NCI-H524 treated with DMSO at 0.1 percent for 48 hours (cell line): ENCODE results near the gene CDH16.
"Not testable (repeated sequence)": the region's sequence is repeated elsewhere in the genome, so short reads cannot be mapped to it uniquely, and the experiment has no call there.

Experiments
- DNase-seq: peaks from one replicate; lab custom pipeline; 2025; lab: John Stamatoyannopoulos, UW

Gene CDH16

DNA sequence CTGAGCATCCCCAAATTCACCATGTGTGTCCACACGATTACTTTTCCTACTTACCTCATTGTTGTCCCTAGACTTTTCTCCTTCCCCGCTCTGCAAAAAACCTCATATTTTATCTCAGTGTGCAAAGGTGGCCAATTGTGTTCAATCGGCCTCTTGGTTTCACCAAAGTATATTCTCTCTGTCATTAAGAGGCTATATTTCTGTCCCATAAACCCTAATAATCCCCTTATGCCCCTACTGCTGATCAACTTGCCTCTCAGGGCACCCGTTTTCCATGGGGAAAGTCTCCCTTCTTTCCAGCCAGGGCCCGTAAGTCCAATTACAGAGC lies 28.3 kb upstream of the CDH16 start:
- no peak for DNase-seq

DNA sequence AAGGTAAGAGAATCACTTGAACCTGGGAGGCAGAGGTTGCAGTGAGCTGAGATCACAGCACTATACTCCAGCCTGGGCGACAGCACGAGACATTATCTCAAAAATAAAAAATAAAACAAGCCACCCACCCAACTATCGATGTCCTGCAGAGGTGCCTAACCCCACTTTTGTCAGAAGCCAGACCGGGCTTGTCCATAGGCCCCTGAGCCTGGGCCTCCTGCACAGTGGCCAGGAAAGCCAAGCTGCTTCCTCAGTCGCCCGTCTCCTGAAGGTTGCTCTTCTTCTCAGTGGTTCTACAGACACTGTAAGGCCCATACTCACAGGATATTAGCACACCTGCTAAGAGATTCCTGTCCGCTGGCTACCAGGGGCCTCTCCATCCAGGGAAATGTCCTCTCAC lies 27.9 kb upstream of the CDH16 start:
- DNase-seq = no peak

DNA sequence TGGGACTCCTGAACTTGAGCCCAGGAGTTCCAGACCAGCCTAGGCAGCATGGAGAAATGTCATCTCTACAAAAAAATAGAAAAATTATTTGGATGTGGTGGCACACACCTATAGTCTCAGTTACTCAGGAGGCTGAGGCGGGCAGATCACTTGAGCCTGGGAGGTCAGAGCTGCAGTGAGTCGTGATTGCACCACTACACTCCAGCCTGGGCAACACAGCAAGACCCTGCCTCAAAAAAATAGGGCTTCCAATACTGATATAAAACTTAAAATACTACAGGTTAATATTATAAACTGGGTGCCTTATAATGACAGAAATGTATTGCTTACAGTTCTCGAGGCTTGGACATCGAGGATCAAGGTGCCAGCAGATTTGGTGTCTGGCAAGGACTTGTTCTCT lies 27.3 kb upstream of the CDH16 start:
- DNase-seq = no peak

DNA sequence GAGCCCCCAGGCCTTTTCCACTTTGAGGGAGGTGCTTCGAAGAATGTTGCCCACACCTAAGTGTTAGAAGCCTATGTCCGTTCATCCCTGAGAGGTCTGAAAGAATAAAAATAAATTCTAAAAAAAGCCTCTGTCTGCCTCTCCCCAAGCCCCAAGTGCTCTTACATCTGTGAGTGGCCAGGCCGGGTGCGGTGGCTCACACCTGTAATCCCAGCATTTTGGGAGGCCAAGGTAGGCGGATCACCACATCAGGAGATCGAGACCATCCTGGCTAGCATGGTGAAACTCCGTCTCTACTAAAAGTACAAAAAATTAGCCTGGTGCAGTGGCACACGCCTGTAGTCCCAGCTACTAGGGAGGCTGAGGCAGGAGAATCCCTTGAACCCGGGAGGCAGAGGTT lies 26.3 kb upstream of the CDH16 start:
- not testable (repeated sequence) for DNase-seq

DNA sequence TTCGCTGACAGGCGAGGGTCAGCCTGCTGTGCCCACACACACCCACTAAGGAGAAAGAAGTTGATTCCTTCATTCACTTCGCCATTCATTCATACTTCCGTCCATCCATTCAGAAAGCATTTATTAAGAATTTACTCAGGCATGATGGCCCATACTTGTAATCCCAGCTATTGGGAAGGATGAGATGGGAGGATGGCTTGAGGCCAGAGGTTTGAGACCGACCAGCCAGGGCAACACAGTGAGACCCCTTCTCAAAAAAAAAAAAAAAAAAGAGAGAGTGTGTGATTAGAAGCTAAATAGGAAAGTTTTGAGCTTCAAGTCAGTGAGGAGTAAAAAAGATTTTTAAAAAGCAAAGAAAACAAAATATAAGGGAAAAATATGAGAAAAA lies 25.4 kb upstream of the CDH16 start:
- DNase-seq = no peak

DNA sequence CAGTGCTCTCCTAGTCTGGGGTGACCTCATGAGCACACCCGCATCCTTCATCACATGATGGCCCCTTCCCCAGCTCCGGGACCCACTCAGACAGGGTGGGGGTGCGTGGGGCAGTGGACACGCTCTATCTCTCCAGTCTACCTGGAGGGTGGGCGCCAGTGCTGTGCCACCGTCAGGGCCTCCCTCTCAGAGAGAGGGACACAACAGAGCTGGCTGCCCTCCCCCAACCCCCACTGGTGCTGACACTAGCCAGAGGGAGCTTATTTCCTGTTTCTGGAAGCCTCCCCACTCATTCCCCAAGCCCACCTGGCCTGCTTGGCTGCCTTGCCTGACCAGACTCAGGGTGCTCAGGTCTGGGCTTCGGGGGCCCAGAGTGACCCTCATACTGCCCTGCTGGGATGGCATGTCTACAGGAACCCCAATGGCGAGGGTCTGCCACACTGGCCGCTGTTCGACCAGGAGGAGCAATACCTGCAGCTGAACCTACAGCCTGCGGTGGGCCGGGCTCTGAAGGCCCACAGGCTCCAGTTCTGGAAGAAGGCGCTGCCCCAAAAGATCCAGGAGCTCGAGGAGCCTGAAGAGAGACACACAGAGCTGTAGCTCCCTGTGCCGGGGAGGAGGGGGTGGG lies 24.9 kb upstream of the CDH16 start:
- no peak for DNase-seq

DNA sequence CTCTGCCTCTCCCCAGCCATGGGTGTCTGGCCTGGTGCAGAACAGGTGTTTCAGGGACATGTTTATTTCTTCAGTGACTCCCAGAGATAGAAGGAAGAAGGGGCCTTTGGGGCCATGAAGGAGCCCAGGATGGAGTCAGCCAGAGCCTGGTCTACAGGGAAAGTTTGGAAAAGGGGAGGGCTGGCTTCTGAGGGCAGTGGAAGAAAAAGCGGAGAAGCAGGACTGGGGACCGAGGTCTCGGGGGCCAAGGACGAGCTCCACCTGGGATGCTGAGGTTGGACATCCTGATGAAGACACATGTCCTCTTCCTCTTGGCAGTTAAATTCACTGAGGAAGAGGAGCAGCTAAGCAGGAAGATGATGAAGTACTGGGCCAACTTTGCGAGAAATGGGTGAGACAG lies 24.3 kb upstream of the CDH16 start:
- DNase-seq = no peak

DNA sequence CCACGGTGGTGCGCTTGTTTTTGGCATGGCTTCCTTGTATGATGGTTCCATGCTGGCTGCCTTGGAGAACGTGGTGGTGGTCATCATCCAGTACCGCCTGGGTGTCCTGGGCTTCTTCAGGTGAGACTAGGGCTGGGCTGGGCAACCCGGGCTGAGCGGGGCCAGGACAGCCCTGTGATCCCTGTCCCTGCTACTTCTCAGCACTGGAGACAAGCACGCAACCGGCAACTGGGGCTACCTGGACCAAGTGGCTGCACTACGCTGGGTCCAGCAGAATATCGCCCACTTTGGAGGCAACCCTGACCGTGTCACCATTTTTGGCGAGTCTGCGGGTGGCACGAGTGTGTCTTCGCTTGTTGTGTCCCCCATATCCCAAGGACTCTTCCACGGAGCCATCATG lies 21.6 kb upstream of the CDH16 start:
- no peak for DNase-seq

DNA sequence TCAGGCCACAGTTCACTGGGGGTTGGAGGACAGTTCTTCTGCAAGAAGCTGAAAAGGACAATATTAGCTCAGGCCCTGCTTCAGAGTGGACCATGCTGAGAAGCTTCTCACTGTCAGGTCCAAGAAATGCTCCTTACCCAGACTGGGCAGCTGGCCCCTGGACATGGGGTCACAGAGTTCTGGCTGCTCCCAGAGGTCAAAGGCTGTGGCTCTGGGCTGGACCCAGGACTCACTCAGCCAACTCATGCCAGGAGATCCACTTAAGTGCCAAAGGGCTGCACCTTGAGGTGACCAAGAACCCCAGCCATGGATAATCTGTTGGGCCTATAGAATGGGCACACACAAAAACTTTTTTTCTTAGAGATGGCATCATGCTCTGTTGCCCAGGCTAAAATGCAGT lies 20.7 kb upstream of the CDH16 start:
- no peak for DNase-seq

DNA sequence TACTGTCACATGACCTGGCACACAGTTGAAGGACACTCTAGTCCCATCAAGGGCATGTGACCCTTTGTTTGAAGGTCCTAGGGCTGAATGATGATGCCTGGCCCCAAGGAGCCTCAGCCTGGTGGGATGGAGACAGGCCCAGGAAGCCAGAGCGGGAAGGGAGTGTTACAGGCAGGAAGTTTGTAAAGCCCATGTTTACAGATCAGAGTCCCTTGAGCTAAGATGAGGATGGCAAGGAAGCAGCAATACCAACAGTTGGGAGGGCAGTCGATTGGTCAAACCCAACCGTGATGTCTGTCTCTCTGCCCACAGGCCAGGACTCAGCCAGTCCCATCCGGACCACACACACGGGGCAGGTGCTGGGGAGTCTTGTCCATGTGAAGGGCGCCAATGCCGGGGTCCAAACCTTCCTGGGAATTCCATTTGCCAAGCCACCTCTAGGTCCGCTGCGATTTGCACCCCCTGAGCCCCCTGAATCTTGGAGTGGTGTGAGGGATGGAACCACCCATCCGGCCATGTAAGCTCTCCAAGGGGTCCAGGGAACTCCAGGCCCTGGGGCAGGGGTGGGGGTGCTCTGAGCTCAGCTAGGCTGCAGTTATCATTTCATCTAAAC lies 19.1 kb upstream of the CDH16 start:
- DNase-seq = no peak

DNA sequence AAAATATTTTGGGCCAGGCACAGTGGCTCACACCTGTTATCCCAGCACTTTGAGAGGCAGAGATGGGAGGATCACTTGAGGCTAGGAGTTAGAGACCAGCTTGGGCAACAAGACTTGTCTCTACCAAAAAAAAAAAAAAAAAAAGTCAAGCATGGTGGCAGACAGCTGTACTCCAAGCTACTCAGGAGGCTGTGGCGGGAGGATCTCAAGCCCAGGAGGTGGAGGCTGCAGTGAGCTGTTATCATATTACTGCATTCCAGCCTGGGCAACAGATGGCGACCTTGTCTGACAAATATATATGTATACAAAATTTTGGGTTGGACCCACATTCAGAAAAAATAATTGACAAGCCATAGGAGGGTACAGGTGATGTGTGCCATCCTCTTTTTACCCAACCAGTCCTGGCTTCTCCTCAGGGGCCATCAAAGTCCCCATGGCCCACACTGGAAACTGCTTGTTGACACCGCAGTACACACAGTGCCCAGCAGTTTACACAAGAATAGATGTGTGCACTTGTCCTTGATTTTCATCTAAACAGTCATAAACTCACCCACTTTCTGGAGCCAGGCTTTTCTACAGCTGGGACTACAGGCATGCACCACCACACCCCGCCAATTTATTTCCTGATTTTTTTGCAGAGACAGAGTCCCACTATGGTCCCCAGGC lies 18.3 kb upstream of the CDH16 start:
- no peak for DNase-seq

DNA sequence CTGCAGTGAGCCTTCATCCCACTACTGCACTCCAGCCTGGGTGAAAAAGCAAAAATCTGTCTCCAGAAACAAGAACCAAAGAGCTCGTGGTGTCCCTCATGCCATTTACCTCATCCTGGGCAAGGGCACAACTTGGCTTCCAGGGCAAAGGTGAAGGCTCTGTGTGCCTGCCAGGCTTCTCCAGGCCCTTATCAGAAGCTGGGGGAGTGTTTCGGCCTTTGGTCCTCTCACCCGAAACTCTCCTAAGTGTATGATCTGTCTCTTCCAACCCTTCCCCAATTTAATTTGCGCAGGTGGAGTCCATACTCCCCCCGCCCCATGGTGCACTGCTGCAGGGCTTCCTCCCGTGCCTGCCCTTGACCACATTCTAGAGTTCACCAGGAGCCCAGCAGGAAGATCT lies 17.8 kb upstream of the CDH16 start:
- DNase-seq = no peak

DNA sequence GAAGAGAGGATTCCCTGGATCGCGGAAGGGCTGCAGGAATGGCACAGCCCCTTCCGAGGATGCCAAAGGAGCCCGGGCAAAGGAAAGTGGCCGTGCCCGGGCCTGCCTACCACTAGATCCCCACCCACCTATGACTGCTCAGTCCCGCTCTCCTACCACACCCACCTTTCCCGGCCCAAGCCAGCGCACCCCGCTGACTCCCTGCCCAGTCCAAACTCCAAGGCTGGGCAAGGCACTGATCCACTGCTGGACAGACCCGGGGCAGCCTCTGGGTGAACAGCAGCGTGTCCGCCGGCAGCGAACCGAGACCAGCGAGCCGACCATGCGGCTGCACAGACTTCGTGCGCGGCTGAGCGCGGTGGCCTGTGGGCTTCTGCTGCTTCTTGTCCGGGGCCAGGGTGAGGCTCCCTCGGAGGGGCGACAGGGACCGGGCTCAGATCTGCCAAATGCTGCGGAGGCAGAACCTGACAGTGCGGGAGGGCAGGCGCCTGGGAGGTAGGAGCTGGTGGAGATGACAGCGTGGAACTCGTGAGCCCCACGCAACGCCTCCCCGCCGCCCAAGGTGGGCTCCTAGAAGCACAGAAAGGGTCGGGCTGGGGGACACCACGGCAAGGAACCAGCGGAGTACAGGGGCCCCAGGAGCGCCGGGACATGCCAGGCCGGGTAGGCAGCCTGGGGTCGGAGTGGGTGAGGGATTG lies 16.8 kb upstream of the CDH16 start, which contains the start of gene CES2:
CES2 (plus strand) TSS at position 203 of the 698 bp plus-strand sequence; CDS start at position 323, 120 bp downstream.
- no peak for DNase-seq

DNA sequence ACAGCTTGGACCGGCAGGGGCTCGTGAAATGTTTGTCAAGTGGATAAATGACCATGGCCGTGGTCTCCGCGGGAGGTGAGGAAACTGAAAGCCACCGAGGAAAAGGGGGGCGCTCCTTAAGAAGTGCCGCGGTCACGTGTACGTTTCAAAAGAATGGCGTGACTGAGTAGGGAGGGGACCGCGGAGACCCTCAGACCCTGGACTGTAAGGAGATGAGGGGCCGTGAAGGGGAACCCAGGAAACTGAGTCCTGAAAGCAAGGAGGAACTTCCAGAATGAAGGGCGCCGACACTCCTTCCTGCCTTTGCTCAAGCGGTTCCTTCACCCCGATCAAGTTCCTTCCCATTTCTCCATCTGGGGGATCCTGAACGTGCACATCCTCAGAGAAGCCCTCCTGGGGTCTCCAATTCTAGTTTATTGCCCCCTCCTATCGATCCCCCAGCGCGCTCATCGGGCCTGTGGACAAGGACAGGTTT lies 16.2 kb upstream of the CDH16 start:
- DNase-seq = not testable (repeated sequence)

DNA sequence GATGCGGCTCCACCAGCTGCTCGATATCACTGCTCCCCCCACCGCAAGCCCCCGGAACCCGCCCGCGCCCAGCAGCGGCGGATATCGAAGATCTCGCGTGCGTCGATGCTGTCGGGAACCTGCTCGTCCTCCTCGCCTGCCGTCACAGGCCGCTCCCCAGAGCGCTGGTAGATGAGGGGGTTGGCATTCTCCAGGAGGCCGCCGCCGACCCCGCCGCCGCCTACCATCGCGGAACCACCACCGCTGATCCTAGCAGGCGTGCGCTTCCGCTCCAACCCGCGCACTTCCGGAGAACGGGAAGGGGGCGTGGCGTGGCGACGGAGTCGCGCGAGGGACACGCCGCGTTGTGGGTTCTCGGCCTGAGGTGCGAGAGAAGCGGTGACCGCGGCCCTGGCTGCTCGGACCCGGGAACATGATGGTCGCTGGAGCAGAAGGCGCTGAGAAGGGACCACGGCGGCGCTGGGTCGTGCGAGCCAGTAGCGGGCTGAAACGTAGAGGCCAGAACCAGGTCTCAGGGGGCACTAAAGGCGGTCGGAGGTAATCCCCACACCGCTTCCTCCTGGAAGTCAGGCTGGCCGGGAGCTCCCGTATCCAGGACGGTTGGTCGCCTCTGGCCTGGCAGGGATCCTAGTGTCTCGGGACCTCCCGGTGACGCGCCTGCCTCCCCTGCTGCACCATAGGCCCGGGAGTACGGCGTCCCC lies 15.6 kb upstream of the CDH16 start, which contains the start of gene CIAO2B:
CIAO2B (minus strand) TSS at position 265 of the 701 bp plus-strand sequence; CDS start at position 227, 38 bp downstream.
- no peak for DNase-seq

DNA sequence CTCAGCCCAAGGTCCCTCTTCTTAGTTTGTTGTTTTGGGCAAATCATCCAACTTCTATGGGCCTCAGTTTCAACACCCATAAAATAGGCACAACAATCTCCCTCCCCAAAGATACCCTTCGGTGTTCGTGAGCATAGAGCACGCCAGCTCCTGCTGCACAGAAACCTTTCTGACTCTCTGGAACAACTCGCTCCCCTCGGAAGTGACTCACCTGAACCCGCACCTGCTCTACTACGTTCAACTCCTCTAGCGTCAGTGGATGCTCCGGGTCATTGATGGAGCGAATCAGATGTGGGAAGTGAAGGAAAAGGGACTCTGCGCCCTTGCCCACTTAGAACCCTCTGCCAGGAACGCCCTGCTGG lies 15.1 kb upstream of the CDH16 start:
- DNase-seq = no peak

DNA sequence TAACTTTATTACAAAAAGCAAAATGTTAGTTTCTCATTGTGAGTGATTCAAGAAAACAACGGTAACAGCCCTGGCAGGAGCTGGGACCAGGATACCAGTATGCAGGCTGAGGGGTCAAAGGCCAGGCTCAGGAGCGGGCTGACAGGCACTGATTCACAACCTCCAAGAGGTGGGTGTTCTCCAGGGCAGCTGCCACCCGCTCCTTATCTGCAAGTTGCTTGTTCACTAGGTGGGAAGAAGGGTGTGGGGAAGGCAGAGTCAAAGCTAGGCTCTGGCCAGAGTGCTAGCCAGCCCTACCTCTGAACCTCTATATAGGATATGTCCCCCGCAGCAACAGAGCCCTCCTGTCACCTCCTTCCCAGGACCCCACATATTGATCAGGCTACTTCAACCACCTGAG lies 13.4 kb upstream of the CDH16 start:
- no peak for DNase-seq

DNA sequence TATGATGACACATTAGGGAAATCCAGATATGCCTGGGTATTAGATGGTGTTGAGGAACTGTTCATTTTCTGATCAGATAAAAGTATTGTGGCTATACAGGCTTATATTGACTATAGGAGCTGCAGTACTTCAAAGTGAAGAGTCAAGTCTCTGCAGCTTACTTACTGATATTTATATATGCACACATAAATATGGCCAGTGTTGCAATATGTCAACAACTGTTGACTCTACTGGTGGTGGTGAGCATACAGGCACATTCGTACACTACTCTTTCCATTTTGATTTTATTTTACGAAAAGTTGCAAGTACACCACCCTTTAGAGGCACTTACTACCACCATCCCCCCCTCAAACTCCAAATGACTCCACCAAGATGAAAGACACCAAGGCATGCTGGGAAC lies 13.0 kb upstream of the CDH16 start:
- DNase-seq = no peak

DNA sequence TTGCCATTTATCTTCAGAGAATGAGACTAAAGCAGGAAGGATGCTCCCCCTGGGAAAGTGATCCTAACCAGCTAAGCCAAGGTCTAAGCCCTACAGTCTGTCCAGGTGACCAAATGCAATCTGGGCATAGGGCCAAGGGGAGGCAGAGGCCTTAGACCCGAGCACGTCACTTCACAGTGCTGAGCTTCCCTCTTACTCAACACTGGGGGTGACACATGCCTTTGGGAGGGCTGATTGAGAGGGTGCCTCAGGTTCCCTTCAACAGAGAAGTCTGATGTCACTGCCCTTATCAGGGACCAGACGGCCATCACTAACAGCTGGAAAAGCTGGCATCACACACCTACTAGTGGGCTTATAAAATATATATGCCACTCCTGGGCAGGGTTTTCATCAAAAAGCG lies 11.5 kb upstream of the CDH16 start:
- no peak for DNase-seq

DNA sequence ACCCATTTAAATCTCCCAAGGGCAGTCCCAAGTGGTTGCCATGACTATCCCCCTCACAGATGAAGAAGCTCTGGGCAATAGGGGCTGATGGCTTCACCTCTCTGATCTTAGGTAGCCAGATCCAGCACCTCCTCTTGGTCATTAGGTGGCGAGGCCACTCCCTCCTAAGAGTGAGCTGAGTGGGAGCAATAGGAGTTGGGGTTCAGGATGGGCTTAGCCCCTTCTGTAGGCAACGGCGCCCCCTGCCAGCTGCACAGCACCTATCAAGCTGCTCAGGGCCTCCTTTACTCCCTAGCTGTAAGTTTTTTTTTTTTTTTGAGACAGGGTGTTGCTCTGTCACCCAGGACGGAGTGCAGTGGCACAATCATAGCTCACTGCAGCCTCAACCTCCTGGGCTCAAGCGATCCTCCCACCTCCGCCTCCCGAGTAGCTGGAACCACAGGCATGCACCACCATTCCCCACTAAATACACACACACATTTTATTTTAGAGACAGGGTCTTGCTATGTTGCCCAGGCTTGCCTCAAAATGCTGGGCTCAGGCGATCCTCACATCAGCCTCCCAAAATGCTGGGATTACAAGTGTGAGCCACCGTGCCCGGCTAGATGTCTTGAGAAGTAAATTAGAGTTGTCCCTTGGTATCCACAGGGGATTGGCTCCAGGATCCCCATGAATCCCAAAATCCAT lies 10.2 kb upstream of the CDH16 start:
- DNase-seq = no peak

DNA sequence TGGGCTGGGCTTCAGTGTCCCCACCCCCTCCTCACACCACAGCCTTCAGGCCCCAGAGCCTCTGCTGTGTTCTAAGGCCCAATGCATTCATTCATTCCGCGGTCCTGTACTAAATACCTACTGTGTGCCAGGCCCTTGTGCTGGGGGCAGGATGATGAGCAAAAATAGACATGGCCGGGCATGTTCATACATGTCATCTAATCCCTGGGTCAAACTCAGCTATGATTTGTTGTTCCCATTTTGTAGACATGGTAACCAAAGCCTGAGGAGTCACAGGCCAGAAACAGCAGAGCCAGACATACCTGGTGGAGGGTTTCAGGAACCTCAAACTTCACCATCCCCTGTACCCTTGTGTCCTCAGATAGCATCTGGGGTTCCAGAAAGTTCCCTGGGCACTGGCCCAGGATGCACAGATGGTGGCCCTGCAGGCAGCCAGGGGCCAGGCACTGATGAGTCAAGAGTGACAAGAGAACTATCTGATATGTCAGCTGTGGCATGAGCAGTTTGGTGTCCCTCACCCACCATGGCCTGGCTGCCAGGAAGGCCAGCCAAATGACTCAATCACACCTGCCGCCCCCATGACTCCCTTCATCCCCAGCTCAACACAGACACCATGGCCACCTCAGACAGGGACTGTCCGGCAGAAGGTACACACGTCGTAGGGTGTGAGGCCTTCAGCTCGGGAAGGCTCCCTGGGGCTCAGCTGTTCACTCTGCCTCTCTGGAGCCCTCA lies 9.4 kb upstream of the CDH16 start:
- DNase-seq = no peak
